Left hindlimb (tissue), 1 donor: Measurements from ENCODE around the gene NEURL1B.
"Not testable (repeated sequence)": the region's sequence is repeated elsewhere in the genome, so short reads cannot be mapped to it uniquely, and the experiment has no call there.

ENCODE experiments used
- DNase-seq: peaks from one replicate; pipeline ENCODE4 v3.0.0-alpha.2; 2018

The NEURL1B gene

DNA sequence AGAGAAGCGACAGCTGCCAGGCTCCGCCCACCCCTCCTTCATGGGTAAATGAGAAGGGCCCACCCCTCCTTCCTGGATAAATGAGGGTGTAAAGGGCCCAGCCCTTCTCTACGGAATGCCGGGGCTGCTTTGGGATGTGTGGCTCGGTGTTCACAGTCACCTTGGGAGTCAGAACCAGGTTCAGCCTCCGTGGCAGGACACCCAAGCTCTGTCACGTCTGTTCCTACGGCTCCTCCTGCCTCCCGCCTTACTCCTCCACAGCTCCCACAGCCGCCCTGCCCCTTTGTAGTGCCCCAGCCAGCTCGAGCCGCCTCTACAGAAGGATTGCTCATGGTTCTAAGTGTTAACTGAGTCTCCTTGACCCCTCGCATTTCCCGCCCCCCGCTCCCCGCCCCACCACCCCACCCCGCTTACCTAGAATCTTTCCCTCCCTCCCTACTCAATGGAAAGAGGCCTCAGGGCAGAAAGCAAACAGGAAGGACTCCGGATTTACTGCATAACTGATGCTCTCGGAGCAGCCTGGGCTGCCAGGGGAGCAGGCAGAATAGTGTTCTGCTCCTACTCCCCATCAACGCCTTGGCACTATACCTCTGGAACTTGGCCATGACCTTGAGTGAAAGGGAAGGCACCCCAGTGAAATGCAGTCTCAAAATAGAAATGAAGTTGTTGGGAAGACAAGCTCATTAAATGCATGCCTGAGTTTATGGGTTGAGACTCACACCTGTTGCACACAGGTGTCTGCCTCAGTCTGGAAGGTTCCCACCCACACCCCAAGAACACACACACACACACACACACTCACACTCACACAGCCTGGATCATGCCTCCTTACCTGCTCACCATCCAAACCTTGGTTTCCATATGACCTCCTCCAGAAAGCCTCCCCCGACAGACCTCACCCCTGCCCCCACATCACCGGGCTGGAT lies 59.6 kb downstream of the NEURL1B start:
- no peak for DNase-seq

DNA sequence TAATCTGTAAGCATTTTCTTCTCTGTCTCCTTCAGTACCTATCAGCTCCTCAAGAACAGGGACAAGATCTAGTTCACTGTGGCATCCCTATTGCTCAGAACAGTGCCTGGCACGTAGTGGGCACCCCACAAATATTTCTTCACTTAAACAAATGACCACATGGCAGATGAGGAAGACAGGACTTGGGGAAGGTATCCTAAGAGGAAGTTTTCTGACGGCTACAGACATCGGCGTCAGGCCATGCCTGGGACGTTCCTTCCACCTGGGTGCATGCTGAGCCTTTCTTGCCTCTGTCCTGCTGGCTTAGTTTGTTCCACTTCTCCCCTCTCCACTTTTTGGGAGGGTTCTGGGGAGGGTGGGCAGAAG lies 60.2 kb downstream of the NEURL1B start:
- no peak for DNase-seq

- no peak for DNase-seq
These were observed 62.9 kb downstream of the NEURL1B start for GRCh38 chr5:172703952-172704351.

DNA sequence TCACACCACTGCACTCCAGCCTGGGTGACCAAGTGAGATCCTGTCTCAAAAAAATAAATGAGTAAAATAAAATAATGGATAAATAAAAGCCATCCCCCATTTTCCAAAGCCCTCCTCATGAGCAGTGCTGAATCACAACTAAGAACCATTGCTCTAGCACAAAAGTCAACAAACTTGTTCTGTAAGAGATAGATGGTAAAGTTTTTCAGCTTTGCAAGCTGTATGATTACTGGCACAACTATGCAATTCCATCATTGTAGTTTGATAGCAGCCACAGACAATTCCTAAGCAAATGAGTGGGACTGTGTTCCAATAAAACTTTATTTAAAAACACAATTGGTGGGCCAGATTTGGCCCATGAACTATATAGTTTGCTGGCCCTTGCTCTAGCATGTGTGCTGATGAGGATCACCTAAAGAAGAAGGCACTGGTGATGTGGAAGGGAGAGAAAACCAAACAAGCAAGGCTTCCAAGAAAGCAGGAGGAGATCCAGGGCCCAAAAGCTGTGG lies 64.6 kb downstream of the NEURL1B start:
- DNase-seq = no peak

GRCh38 chr5:172706796-172707195 lies 65.7 kb downstream of the NEURL1B start:
- no peak for DNase-seq

GRCh38 chr5:172707285-172708182 lies 66.5 kb downstream of the NEURL1B start:
- DNase-seq = no peak

GRCh38 chr5:172708183-172708505 lies 67.1 kb downstream of the NEURL1B start:
- DNase-seq = no peak

GRCh38 chr5:172710676-172711075 lies 69.6 kb downstream of the NEURL1B start:
- DNase-seq = no peak

- not testable (repeated sequence) for DNase-seq
These were observed 70.3 kb downstream of the NEURL1B start for GRCh38 chr5:172711321-172711861.

GRCh38 chr5:172712610-172713009 lies 71.5 kb downstream of the NEURL1B start:
- DNase-seq = no peak

- DNase-seq = peak; percentile 65
These were observed 72.2 kb downstream of the NEURL1B start for GRCh38 chr5:172713113-172713808.

DNA sequence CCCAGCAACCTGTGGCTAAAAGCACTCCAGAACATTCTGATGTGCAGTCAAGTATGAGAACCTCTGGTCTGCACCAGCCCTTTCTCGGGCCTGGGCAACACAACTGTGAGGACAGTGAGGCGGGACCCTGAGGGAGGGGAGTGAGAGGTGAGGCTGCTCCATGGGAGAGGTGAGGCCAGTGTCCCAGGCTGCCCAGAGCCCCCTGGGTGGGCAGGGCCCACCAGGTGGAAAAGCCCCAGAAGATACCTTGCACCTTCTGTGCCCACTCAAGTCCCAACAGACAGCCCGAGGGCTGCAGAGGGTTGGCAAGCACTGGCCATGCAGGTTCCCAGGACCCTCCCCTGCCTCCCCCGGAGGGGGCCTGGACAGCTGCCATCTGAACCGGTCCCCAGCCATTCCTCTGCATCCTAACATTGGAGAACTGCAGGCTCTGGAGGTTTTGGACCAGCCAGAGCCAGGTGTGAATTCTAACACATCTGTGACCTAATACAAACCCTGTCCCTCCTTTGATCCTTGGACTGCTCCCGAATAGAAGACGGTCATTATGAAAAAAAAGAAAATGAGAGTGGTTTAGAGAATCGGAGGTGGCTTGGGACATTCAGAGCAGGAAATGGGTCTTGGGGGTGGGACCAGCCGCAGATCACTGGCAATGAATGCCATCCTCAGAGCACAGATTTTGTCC lies 72.9 kb downstream of the NEURL1B start:
- DNase-seq = no peak

DNA sequence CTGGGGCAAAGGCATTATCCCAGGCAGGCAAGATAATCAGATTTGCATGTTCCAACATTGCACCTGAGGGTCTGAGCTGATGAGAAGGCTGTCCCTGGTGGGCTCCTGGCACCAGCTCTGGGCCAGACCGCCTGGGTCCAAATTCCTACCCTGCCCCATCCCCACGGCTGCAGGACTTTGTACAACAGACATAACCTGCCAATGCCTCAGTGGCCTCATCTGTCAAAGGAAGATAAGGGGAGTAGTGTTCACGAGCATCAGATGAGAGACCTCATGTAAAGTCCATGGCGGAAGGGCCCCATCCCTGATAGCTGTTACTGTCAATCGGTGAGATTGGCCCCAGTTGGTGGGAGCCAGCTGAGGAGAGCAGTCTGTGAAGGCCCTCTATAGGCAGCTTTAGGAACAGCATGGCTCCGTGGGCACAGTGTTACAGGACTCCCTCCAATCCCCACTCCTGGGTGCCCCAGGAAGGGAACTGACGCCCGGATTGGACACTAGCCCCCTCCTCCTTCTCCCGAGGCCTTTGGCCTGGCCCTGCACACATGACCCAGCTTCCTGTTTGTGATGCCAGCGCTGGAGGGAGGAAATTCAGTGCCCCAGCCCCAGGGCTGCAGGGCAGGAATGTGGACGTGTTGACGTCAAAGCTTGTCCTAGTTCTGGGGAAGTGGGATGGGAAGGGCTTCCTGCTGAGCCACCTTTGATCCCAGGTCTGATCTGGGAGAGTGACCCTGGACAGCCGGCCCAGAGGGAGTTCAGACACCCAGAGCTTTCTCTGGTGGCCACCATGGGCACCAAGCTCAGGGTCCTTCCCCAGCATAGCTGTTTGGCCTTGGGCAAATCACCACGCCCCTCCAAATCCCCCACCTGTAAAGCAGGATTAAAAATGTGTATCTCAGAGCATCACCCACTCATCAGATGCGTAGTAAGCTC lies 73.7 kb downstream of the NEURL1B start:
- DNase-seq = peak; percentile 72

GRCh38 chr5:172715421-172715780 lies 74.3 kb downstream of the NEURL1B start:
- no peak for DNase-seq

- no peak for DNase-seq
These were observed 75.0 kb downstream of the NEURL1B start for GRCh38 chr5:172715931-172716682.

DNA sequence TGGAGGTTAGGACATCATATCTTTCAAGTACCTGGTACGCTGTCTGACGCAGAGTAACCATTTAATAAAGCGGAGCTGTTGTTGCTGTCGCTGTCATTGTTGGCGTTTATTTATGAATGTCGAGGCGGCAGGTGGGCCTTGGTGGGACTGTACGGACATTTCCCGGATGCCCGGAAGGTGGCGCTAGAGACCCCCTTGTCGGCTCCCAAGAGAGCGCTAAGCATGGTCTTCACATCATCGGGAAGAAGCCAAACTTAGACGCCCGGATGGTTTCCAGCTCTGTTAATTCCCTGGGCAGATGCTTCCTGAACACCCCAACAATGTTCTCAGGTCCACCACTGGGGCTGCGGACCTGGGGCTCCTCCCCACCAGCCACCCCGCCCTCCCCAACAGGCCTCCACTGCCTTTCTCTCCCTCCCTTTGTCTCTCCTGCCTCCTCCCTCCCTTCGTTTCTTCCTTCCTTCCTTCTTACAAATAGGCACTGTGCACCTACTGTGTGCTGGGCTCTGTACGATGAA lies 75.8 kb downstream of the NEURL1B start:
- DNase-seq = peak; percentile 86

GRCh38 chr5:172717481-172718195 lies 76.6 kb downstream of the NEURL1B start:
- DNase-seq = no peak

- DNase-seq = no peak
These were observed 77.6 kb downstream of the NEURL1B start for GRCh38 chr5:172718527-172719114.

DNA sequence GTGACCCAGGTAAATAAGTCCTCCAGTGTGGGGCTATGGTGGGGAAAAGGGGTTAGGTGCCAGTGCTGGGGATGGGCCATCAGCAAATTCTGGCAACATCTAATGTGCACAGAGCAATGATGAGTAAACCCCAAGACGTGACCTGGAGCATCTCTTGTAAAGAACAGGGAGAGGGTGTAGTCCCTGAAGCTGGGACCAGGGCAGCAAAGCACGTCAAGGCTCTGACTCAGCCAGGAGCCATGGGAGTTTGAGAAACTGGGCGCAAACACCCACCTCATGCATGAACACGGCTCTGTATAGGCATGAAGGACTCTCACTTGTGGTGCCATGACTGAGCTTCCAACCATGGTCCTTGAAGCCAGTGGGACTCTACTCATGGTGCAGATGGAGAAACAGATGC lies 78.1 kb downstream of the NEURL1B start:
- no peak for DNase-seq
